Kidney (tissue), 14 donors: ENCODE data around the gene FAM13A. TPM values are rescaled to one million over a fixed set of nuclear protein-coding genes. Genes with fewer than 3 reads are reported as not detected.

Source experiments
- DNase-seq, 5 donors: peaks; one replicate each; pipeline ENCODE4 v3.0.0-alpha.2; 2013 to 2020
- FAIRE-seq: peaks from 2 replicates; lab custom pipeline; 2012; peaks lifted over from hg19 to GRCh38; lab: Jason Lieb, UNC
- H3K27ac ChIP-seq, 2 donors: one replicate each; pipeline ENCODE4 v1.7.0; 2013; ENCODE audit warnings: low read depth in 2 of 2, low read length in 2 of 2, inconsistent platforms in 1 of 2
- H3K27me3 ChIP-seq: one replicate; pipeline ENCODE4 v1.7.1; 2013; ENCODE audit warnings: low read length, inconsistent platforms; ENCODE audit not compliant: control insufficient read depth, insufficient read depth
- H3K36me3 ChIP-seq, 3 donors: one replicate each; pipeline versions ENCODE4 v1.7.0 to v1.7.1; 2013; ENCODE audit warnings: low read length in 3 of 3, control low read depth in 1 of 3, inconsistent platforms in 1 of 3; ENCODE audit not compliant: insufficient read depth in 3 of 3, control insufficient read depth in 2 of 3
- H3K4me1 ChIP-seq, 3 donors: one replicate each; pipeline versions ENCODE4 v1.7.0 to v1.7.1; 2013; ENCODE audit warnings: low read length in 3 of 3, inconsistent platforms in 1 of 3, low read depth in 1 of 3; ENCODE audit not compliant: control insufficient read depth in 2 of 3, insufficient read depth in 2 of 3
- H3K4me3 ChIP-seq, 3 donors: one replicate each; pipeline versions ENCODE4 v1.7.0 to v1.8.1; 2013; ENCODE audit warnings: low read length in 3 of 3, control low read depth in 1 of 3, inconsistent platforms in 1 of 3
- H3K9ac ChIP-seq, 3 donors: one replicate each; pipeline versions ENCODE4 v1.7.0 to v1.7.1; 2013; ENCODE audit warnings: low read length in 3 of 3, control low read depth in 1 of 3, inconsistent platforms in 1 of 3
- H3K9me3 ChIP-seq, 3 donors: one replicate each; pipeline versions ENCODE4 v1.7.0 to v1.7.1; 2013; ENCODE audit warnings: low read length in 3 of 3, control low read depth in 1 of 3, inconsistent platforms in 1 of 3; ENCODE audit not compliant: control insufficient read depth in 2 of 3, insufficient read depth in 1 of 3
- CTCF ChIP-seq: IDR thresholded peaks from 3 replicates; pipeline ENCODE4 v1.5.1; 2012; ENCODE audit warnings: mild to moderate bottlenecking, moderate library complexity, borderline replicate concordance; ENCODE audit not compliant: insufficient read depth; ENCODE audit errors: extremely low read depth
- intact Hi-C: fragments of 100-400 bp; cut with DNase I; formaldehyde crosslinking; loops from one replicate; pipeline ENCODE4 v1.11.1; 2022
- polyA plus RNA-seq: library from polyadenylated mRNA; stranded (reverse); fragments of 350-450 nt; fragmentation: Illumina TruSeq; extraction: RNeasy Lipid Tissue Mini Kit (QIAGEN cat#74804); gene quantifications from one replicate; pipeline ENCODE4 v1.2.3, GENCODE V29; 2014; ENCODE audit warnings: low read depth, low replicate concordance; ENCODE audit not compliant: insufficient read depth
- total RNA-seq: library from RNA; stranded (reverse); fragmentation: NEBNext Ultra II Directional; extraction: Animal tissue kit (Norgen Biotek cat#: 25700); gene quantifications from one replicate; pipeline ENCODE4 v1.2.1, GENCODE V29; 2021
- donor health status: control.
- donor health status: control.
- donor health status: control.
- donor health status: control.
- donor health status: control.
- donor health status: DM: yes; HTN: yes; CAD: no.
- donor health status: Normal renal cell carcinoma (clear cell type).

Gene FAM13A
- total and polyA plus RNA-seq, 2 donors from 2014 or later: 12.9 to 48.3 TPM

GRCh38 chr4:88751258-88752075 lies 305.5 kb downstream of the FAM13A start:
- DNase-seq (no peak), FAIRE-seq (no peak)
- no peak overlapping the region for H3K27ac ChIP-seq
- H3K9me3 ChIP-seq: no peaks in the 10 kb centered on the region
- TF ChIP-seq CTCF: no peak
- no peak overlapping the region for H3K9ac ChIP-seq
- peaks cover 2 to 33% (median 24%) of the 10 kb centered on the region in 3 donors for H3K36me3 ChIP-seq
- H3K4me1 ChIP-seq: peaks cover 0 to 17% (median 2%) of the 10 kb centered on the region in 3 donors
- no peaks in the 10 kb centered on the region for H3K27me3 ChIP-seq
- H3K4me3 ChIP-seq: no peak overlapping the region
- intact Hi-C loops: no loop called here

GRCh38 chr4:88750369-88750768 lies 306.6 kb downstream of the FAM13A start:
- FAIRE-seq: no peak
- TF ChIP-seq CTCF: no peak
- peaks cover 0 to 22% (median 6%) of the 10 kb centered on the region in 3 donors for H3K4me1 ChIP-seq
- H3K27ac ChIP-seq: no peak overlapping the region
- no peaks in the 10 kb centered on the region for H3K27me3 ChIP-seq
- no peak for DNase-seq
- H3K36me3 ChIP-seq: peaks cover 2 to 33% (median 24%) of the 10 kb centered on the region in 3 donors
- H3K9ac ChIP-seq: no peak overlapping the region
- intact Hi-C loops: no loop called here
- H3K4me3 ChIP-seq: no peak overlapping the region
- no peaks in the 10 kb centered on the region for H3K9me3 ChIP-seq

- Histone ChIP-seq H3K4me1 (peaks cover 0 to 10% (median 6%) of the 10 kb centered on the region in 3 donors), H3K4me3 (no peak overlapping the region), H3K9ac (no peak overlapping the region), H3K27me3 (no peaks in the 10 kb centered on the region), H3K9me3 (no peaks in the 10 kb centered on the region), H3K27ac (no peak overlapping the region), H3K36me3 (peaks cover 4 to 33% (median 24%) of the 10 kb centered on the region in 3 donors)
- FAIRE-seq: no peak
- DNase-seq: no peak
- no peak for TF ChIP-seq CTCF
- intact Hi-C loops: no loop called here
These were observed 309.6 kb downstream of the FAM13A start for GRCh38 chr4:88747351-88747750.
